Duodenal mucosa (tissue), 2 donors: Measurements from ENCODE around the gene BTBD19.
A peak's percentile ranks its signal among the peaks of the same experiment; 100 is the strongest.
"Not testable (repeated sequence)": the region's sequence is repeated elsewhere in the genome, so short reads cannot be mapped to it uniquely, and the experiment has no call there.

Experiments used
- H3K27ac ChIP-seq: one replicate; pipeline ENCODE4 v1.7.0; 2013; ENCODE audit warnings: low read depth, low read length
- H3K27me3 ChIP-seq, 2 donors: one replicate each; pipeline ENCODE4 v1.7.0; 2013; ENCODE audit warnings: low read length in 2 of 2, control low read depth in 1 of 2; ENCODE audit not compliant: insufficient read depth in 2 of 2, control insufficient read depth in 1 of 2
- H3K36me3 ChIP-seq, 2 donors: one replicate each; pipeline ENCODE4 v1.7.0; 2013; ENCODE audit warnings: low read length in 2 of 2, control low read depth in 1 of 2; ENCODE audit not compliant: insufficient read depth in 2 of 2, control insufficient read depth in 1 of 2
- H3K4me1 ChIP-seq, 2 donors: one replicate each; pipeline ENCODE4 v1.7.0; 2013; ENCODE audit warnings: low read length in 2 of 2, control low read depth in 1 of 2; ENCODE audit not compliant: insufficient read depth in 2 of 2, control insufficient read depth in 1 of 2
- H3K4me3 ChIP-seq, 2 donors: one replicate each; pipeline ENCODE4 v1.7.0; 2013; ENCODE audit warnings: low read length in 2 of 2, low read depth in 1 of 2
- H3K9ac ChIP-seq, 2 donors: one replicate each; pipeline ENCODE4 v1.7.0; 2013; ENCODE audit warnings: low read length in 2 of 2, low read depth in 1 of 2
- H3K9me3 ChIP-seq, 2 donors: one replicate each; pipeline ENCODE4 v1.7.0; 2013; ENCODE audit warnings: low read length in 2 of 2, control low read depth in 1 of 2; ENCODE audit not compliant: control insufficient read depth in 1 of 2

BTBD19 gene

DNA sequence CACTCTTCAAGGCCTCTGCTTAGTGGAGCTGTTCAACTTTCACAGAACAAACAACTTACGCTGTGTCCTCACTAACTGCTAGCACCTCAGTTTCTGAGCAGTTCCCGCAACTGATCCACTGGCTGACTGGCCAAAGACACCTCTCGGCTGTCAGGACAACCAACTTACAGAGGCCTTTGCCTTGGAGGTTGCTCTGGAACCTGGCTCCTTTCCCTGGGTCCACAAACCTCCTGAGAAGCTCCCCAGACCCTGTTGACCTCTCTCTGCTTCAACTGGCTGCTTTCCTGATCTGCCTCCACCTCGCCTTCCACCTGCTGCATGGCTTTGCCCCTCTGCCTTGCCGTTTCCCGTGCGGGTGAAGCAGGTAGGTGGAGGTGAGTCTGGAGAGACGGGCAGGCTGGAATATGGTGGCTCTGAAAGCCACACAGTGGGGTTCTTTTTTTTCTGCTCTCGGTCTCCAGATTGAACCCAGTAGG, 13.0 kb downstream of the BTBD19 start:
- Histone ChIP-seq H3K36me3 (no peaks in the 10 kb centered on the region), H3K27ac (no peak overlapping the region), H3K4me3 (no peak overlapping the region), H3K4me1 (peaks cover 8 to 9% of the 10 kb centered on the region in 2 donors), H3K9ac (no peak overlapping the region), H3K27me3 (no peaks in the 10 kb centered on the region), H3K9me3 (no peaks in the 10 kb centered on the region)

DNA sequence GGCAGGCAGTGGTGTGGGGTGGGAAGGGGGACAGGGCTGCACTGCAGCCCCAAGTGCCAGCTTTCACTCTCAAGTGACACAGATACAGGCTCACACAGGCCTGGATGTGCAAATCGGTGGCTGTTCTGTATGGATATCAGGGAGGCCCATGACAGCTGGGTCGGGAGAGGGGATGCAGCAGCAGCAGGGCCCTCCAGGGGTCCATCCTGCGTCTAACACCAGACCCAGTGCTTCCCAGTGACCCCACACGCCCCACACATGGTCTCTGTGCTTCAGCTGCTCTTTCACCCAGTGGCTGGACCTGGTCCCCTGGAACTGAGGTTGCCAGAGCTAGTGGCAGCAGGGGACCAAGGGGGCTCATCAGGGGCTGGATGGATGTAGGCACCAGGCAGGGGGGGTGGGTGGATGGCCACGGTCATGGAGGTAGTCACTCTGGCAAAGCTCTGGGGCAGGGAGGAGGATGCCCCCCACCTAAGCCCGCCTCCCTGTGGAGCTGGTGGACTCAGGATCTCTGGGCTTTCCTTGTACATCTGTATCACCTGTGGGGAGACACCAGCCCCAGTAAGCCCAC, 13.9 kb downstream of the BTBD19 start:
- Histone ChIP-seq H3K36me3 (no peaks in the 10 kb centered on the region), H3K4me1 (peaks cover 14 to 18% of the 10 kb centered on the region in 2 donors), H3K4me3 (no peak overlapping the region), H3K27me3 (no peaks in the 10 kb centered on the region), H3K27ac (no peak overlapping the region), H3K9ac (no peak overlapping the region), H3K9me3 (no peaks in the 10 kb centered on the region)

DNA sequence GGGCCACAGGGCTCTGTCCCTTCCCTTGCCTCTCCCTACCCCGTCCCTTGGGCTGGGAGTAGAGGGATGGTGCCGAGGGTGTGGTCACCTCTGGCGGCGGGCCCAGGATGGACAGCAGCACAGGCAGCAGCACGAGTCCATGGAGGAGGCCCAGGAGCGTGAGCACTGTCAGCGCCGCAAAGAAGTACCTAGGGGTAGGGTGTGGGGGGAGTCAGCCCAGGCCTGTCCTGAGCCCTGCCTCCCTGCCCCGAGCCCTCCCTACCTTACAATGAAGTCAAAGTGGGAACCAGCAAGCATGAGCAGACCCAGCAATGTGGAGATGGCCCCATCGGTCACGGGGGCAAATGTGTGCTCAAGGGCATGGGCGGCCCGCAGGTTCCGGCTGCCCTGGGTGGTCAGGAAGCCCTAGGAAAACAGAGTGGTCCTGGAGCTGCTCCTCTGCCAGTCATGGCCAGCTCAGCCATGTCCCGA, 14.7 kb downstream of the BTBD19 start:
- Histone ChIP-seq H3K27ac (no peak overlapping the region), H3K27me3 (no peaks in the 10 kb centered on the region), H3K4me3 (no peak overlapping the region), H3K4me1 (peaks cover 14 to 25% of the 10 kb centered on the region in 2 donors), H3K9me3 (no peaks in the 10 kb centered on the region), H3K36me3 (no peaks in the 10 kb centered on the region), H3K9ac (no peak overlapping the region)

DNA sequence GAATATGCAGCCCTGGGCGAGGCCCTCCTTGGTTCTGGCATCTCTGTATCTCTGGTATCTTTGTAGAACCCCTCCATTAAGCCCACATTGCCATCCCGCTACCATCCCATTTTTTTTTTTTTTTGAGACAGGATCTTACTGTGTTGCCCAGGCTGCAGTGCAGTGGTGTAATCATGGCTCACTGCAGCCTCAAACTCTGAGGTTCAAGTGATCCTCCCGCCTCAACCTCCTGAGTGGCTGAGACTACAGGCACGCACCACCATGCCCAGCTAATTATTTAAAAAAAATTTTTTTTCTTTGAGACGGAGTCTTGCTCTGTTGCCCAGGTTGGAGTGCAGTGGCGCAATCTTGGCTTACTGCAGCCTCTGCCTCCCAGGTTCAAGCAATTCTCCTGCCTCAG, 16.1 kb downstream of the BTBD19 start:
- not testable (repeated sequence) for H3K4me3 ChIP-seq, H3K36me3 ChIP-seq, H3K27ac ChIP-seq, H3K27me3 ChIP-seq, H3K9me3 ChIP-seq, H3K9ac ChIP-seq
- H3K4me1 ChIP-seq = peaks cover 14 to 25% of the 10 kb centered on the region in 2 donors

DNA sequence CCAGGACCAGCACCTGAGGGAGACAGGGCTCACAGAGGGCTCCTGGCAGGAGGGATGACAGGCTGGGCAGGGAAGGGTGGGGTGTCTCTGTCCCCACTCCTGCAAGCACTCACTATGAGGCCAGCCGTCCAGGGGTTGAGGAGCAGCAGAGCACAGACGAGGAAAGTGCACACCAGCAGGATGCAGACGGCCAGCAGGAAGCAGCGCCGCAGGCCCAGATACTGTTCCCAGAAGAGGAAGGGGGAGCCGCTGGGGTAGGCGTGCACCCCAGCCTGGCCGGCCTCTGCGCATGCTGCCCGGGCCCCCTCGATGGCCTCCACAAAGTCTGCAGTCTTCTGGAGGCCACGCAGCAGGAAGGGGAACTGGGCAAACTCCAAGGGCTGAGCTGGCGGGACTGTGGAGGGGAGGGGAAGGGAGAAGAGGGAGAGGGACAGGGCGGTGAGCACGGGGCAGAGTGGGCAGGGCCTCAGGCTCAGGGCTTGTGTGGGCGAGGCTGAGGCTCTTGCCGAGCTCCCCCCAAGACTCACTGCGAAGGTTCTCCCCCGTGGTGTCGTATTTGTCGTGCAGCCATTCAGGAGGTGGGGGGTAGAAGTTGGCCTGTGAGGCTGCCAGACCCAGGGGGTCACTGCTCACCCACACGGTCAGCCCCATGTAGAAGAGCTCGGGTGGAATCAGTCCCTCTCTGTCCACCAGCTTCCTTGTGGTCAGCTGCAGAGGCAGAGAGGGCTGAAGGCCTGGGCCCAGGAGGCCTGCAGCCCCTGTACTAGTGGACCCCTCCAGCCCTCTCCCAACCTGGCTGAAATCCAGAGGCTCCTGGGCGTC, 18.3 kb downstream of the BTBD19 start:
- Histone ChIP-seq H3K36me3 (no peaks in the 10 kb centered on the region), H3K27me3 (no peaks in the 10 kb centered on the region), H3K4me3 (peak overlapping the region in 1 of 2 donors; percentile 28), H3K9ac (peak overlapping the region in 1 of 2 donors; percentile 32), H3K27ac (no peak overlapping the region), H3K9me3 (no peaks in the 10 kb centered on the region), H3K4me1 (peaks cover 7 to 20% of the 10 kb centered on the region in 2 donors)

DNA sequence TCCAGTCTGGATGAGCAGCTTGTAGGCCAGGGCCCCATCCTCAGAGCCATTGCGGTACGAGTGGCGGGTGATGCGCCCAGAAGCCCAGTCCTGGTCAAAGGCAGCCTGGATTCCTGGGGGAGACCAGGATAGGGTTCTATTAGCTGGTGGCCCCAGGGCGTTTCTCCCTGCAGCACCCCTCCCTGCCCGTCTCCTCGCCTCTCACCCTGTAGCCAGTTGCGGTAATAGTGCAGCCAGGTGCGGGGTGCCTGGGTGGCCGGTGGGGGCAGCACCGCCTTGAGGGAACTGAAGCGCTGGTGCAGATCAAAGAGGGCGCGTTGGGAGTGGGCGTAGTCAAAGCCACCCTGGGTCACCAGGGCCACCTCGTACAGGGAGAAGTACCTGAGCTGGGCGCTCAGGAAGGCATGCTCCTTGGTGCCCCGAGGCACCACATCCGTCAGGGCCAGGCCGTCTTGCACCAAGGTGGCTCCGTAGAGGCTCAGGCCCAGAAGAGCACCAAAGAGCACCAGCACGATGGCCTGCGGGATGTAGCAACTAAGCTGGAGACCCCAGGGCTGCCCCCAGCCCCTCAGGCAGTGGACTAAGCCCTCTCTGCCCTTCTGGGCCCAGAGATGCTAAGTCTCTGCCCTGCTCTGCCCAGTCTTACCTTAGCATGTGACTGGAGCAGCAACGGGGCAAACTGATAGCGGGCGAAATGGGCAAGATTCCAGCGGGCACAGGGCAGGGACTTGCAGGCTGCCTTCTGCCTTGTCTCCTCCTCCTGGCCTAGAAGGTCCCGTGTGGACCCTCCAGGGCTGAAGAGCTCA, 19.1 kb downstream of the BTBD19 start:
- Histone ChIP-seq H3K4me1 (peaks cover 7 to 20% of the 10 kb centered on the region in 2 donors), H3K4me3 (no peak overlapping the region), H3K27me3 (no peaks in the 10 kb centered on the region), H3K27ac (no peak overlapping the region), H3K9me3 (no peaks in the 10 kb centered on the region), H3K9ac (no peak overlapping the region), H3K36me3 (no peaks in the 10 kb centered on the region)

DNA sequence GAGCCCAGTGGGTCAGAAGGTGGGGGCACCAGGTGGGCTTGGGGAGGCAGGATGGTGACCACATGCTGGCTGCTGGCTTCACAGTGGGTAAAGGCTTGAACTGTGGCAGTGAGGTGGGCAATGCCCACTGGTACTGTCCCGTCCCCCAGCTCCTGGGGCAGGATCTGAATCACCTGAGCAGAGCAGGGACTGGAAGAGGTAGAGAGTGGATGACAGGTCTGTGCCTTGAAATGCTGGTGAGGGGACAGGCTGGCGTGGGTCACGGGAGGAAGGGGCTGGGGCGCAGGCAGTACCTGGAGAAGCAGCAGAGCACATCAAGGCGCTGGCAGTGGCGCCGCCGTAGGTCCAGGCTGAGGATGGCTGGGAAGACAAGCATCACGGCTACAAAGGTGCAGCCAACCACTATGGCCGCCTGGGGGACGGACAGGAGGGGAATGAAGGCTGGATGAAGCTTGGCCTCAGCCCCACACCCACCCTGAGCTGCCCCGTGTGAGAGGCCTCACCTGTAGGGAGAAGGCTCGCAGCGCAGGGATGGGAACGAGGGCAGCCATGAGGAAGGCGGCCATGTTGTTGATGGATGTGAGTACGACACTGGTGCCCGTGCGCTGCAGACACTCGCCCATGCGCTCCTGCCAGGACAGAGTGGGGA, 19.8 kb downstream of the BTBD19 start:
- no peak overlapping the region for H3K27ac ChIP-seq
- no peaks in the 10 kb centered on the region for H3K9me3 ChIP-seq
- H3K4me3 ChIP-seq = no peak overlapping the region
- no peaks in the 10 kb centered on the region for H3K27me3 ChIP-seq
- H3K4me1 ChIP-seq = peaks cover 7 to 20% of the 10 kb centered on the region in 2 donors
- no peaks in the 10 kb centered on the region for H3K36me3 ChIP-seq
- no peak overlapping the region for H3K9ac ChIP-seq

DNA sequence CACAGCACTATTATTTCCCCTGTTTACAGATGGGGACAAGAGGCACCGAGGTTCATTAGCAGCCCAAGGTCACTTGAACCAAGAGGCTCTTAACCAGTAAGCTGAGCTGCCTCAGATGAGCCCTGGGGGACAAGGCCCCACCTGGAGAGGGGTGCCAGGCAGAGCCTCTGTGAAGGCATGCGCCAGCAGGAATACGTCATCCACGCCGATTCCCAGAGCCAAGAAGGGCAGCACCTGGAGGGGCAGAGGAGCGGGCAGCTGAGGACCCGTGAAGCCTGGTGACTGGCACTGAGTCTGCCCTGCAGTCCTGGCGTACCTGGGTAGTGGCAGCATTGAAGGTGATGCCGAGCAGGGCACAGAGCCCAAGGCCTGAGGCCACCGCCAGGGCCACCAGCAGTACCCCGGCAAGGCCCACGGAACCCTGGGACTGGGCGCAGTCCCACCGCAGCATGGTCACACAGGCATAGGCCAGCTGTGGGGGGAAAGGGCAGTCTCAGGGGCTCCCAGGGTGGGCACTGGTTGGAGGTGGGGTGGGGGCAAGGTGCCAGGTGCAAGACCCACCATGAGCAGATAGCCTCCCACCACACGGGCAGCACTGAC, 20.6 kb downstream of the BTBD19 start:
- Histone ChIP-seq H3K27ac (no peak overlapping the region), H3K36me3 (no peaks in the 10 kb centered on the region), H3K27me3 (no peaks in the 10 kb centered on the region), H3K9ac (no peak overlapping the region), H3K9me3 (no peaks in the 10 kb centered on the region), H3K4me1 (peaks cover 7 to 20% of the 10 kb centered on the region in 2 donors), H3K4me3 (no peak overlapping the region)

DNA sequence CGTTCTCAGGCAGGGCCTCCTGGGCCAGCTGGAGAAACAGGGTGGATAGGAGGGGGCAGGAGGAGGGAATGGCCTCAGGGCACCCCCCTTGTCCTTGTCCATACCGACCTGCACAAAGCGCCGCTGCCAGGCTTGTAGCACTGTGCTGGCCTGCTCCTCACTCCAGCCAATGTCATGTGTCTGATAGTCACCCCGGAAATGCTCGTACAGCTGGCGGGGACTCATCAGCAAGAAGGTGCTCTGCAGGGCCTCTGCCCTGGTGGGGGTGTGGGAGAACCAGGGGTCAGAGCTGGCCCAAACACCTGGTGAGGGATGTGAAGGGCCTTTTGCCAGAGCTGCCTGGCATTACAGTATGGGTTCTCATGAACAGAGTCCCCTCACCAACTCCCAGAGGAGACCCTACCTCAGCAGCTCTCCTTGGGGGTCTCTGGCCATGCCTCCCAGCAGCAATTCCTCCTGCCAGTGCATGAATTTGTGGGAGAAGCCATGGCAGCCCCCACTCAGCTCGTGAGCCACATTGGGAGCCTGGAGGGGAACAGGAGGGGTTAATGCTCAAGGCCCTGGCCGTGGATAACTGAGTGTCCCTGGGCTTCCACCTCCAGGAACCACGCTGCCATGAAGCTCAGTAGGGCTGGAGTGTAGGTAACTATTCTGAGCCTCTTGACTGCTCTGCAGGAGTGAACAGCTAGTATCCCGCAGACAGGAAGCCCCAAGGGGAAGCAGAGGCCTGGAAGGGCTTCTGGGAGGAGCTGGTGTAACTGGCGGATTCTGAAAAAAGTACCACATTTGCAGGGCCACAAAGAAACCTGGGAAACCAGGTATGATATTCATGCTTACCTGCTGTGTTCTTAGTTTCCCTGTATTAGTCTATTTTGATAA, 21.4 kb downstream of the BTBD19 start:
- Histone ChIP-seq H3K9ac (no peak overlapping the region), H3K27ac (no peak overlapping the region), H3K4me3 (no peak overlapping the region), H3K27me3 (no peaks in the 10 kb centered on the region), H3K9me3 (no peaks in the 10 kb centered on the region), H3K4me1 (peaks cover 7 to 20% of the 10 kb centered on the region in 2 donors), H3K36me3 (no peaks in the 10 kb centered on the region)
